ENCODE data around the gene PPTC7. TPM values are rescaled to one million over a fixed set of nuclear protein-coding genes. Genes with fewer than 3 reads are reported as not detected.
"Not testable (repeated sequence)": the region's sequence is repeated elsewhere in the genome, so short reads cannot be mapped to it uniquely, and the experiment has no call there.

The PPTC7 gene, protein sequence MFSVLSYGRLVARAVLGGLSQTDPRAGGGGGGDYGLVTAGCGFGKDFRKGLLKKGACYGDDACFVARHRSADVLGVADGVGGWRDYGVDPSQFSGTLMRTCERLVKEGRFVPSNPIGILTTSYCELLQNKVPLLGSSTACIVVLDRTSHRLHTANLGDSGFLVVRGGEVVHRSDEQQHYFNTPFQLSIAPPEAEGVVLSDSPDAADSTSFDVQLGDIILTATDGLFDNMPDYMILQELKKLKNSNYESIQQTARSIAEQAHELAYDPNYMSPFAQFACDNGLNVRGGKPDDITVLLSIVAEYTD
- 14.4 TPM for total RNA-seq

DNA sequence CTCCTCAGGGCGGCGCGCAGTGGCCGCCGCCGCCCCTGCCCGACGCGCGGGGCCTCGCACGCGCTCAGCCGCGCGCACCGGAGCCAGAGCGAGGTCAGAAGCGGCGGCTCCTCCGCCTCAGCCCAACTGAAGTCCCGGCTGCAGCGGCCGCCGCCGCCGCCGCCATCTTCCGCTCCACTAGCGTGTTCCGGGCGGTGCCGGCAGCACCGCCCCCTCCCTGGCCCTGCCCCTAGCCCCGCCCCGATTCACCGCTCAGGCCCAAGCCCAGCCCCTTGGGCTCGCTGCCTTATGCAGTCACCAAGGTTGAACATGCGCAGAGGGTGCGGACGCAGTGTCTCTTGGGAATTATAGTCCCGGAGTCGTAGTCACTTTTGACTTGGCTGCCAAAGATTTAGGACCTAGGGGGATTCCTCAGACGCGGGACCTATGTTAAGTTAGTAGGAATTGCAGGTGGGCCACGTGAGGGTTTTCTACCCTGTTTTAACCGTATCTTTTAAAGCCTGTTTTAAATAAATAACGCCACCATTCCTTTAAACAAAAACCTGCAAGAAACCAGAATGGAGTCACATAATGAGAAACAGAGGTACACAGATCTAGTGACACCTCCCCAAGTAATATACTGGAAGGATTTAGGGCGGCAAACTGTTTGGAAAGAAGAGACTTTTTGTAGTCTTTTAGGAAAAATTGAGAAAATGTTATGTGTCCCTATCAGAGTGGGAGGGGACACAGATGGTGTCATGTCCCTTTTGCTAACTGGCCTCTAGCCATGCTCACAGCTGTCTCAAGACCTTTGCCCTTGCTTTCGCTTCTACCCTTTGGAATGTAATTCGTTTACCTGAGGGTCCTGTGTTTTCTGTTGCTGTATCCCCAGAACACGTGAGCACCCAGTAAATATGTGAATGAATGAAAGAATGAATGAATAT, at the start of gene PPTC7:
Gene PPTC7 (minus strand): TSS at position 182 of the 923 bp plus-strand sequence. CDS start 287 bp downstream, outside the sequence.
- ATAC-seq = peak; percentile 91

DNA sequence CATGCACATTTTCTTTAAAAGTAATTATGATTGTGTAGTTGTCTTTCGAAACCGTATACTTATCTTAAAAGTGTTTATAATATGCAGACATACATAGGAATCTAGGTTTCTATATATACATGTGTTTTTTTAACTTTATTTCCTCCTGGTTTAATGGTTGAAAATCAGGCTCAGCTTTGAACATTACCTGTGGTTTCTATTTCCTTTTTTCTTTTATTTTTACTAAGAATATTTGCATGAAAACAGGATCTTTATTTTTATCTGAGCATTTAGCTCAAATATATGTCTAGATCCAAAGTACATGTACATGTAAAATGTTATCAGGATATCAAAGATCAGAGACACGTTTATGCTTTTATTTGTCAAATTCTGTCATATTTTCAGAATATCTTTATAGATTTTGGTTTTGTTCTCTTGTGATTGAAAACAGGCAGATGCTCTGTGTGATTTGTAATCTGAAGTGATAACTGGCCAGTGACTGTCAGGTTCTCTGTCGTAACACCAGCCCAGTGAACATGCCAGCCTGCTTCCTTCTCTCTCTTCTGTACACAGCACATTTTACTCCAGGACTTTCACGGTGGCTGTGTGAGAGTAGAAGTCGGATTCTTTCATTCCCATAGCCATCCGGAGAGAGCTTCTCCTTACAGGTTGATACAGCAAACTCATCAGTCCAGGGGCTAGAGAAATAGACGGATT, 44.5 kb upstream of the PPTC7 start:
- ATAC-seq = no peak

DNA sequence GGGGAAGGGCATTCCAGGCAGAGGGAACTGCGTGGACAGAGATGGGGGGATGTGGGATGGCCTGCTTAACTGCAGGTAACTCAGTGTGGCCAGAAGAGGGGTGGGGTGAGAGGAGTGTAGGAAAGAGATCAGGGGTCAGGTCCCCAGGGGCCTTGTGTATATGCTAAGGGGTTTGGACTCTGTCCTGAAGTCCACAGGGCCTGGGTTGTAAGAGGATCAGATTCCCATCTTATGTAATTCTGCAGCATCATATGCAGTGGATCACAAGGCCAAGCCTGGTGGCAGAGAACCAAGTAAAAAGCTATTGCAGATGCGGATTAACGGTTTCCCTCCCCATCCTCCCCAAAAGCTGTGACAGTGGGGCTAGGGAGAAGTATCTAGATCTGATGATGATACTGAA, 39.5 kb upstream of the PPTC7 start:
- ATAC-seq = no peak

DNA sequence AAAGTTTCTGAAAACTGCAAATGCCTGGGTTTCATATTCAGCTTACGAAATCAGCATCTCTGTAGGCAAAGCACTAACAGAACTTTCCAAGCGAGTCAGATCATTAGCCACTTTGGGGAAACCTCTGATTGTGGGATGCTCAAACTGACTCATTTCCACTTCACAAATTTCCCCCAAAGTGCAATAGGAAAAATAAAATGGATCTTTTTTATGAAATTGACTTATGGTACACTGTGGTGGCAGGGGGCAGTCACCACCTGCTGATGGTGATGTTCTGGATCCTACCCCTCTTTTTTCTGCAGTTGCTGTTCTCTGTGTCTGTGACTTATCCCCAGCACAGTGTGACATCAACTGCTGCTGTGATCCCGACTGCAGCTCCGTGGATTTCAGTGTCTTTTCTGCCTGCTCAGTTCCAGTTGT, 36.4 kb upstream of the PPTC7 start:
- ATAC-seq = peak; percentile 44

DNA sequence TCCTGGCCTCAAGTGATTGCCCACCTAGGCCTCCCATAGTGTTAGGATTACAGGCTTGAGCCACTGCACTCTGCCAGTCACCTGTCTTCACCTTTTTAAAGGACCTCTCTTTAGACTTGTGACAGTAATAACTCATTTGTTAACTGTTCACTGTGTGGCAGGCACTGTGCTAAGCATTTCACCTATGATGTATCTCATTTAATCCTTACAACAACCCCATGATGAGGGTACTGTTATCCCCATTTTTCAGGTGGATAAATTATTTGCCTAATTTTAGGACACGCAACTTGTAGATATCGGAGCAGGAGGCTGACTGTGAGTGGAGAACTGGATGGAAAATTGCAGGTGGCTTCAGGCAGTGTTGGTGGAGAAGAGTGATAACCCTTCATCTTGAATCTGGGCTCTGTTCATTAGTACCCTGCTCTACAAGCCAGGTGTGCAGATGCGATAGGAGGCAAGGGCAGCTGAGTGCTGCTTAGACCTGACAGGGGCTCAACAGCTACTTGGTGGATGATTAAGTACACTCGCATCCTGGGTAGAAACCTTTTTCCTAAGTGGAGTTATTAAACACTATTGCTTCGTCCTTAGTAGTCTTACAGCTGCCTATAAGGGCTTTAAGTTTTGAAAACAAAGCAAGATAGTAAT, 33.5 kb upstream of the PPTC7 start:
- ATAC-seq = no peak

DNA sequence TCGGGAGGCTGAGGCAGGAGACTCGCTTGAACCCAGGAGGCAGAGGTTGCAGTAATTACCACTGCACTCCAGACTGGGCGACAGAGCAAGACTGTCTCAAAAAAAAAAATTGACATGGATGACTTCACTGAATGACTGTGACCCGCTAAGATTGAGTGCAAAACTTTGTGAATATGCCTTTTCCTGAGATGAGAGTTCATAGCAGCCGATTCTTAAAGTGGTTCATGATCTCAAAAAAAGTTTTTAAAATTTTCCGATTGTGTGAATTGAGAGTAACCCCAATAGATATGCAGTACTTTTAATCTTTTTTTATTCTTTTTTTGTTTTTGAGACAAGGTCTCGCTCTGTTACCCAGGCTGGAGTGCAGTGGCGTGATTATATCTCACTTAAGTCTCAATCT, 32.1 kb upstream of the PPTC7 start:
- ATAC-seq = no peak

DNA sequence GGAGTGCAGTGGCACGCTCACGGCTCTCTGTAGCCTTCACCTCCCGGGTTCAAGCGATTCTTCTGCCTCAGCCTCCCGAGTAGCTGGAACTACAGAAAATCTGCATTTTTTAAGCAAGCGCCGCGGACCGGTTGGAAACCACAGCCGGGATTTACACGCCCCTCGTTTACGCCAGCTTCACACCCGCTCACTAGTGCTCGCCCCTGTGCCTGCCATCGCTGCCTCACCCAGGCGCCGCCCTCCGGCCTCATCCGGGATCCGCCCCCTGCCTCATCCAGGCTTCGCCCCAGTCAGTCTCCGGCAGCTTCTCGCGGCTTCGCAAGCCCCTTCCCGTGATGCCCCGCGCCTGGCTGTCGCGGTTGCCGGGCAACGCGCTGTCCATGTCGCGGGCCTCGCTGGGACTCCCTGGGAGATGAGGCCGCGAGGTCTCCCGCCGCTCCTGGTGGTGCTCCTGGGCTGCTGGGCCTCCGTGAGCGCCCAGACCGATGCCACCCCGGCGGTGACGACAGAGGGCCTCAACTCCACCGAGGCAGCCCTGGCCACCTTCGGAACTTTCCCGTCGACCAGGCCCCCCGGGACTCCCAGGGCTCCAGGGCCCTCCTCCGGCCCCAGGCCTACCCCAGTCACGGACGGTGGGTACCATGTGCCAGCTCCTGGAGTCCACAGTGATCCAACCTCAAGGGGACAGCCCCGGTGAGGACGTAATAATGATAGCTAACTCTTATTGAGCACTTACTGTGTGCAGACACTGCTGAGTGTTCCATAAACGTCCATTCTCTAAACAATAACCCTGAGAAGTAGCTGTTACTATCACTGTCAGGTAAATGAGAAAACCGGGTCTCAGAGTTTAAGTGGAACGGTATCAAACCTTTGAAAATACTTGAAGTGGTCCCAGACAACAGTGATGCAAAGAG, 30.9 kb upstream of the PPTC7 start, which contains the start of gene TCTN1:
Gene TCTN1 (plus strand): TSS at position 359 of the 914 bp plus-strand sequence. CDS start 54 bp downstream, at position 413.
- peak; percentile 99 for ATAC-seq

DNA sequence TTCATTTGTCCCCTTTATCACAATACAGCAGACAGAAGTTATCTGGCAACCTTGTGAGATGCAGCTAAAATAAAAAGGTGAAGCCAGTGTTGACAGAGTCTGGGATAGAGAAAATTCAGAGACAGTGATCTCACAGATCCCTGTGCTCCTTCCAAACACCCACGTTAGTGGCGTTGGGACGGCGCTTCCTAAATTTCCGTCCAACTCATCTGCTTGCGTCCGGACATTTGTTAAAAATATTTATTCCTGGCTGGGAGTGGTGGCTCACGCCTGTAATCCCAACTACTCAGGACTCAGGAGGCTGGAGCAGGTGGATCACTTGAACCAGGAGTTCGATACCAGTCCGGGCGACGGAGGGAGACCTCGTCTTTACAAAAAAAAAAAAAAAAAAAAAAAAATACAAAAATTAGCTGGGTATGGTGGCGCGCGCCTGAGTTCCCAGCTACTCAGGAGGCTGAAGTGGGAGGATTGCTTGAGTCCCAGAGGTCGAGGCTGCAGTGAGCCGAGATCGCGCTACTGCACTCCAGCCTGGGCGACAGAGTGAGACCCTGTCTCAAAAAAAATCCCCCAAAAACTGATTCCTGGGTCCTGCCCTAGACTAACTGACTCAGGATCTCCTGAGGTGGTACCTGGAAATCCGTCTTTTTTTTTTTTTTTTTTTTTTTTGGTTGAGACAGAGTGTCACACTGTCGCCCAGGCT, 30.1 kb upstream of the PPTC7 start:
- ATAC-seq = no peak

DNA sequence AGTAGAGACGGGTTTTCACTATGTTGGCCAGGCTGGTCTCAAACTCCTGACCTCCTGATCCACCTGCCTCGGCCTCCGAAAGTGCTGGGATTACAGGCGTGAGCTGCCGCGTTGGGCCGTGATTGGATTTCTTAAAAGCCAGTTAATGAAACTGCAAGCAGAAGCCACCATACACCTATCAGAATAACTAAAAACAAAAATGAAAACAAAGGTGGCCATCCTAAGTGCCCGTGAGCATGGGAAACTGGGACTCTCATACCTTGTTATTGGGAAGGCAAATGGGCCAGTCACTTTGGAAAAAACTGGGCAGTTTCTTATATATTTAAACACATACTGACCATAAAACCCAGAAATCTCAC, 23.1 kb upstream of the PPTC7 start:
- no peak for ATAC-seq

DNA sequence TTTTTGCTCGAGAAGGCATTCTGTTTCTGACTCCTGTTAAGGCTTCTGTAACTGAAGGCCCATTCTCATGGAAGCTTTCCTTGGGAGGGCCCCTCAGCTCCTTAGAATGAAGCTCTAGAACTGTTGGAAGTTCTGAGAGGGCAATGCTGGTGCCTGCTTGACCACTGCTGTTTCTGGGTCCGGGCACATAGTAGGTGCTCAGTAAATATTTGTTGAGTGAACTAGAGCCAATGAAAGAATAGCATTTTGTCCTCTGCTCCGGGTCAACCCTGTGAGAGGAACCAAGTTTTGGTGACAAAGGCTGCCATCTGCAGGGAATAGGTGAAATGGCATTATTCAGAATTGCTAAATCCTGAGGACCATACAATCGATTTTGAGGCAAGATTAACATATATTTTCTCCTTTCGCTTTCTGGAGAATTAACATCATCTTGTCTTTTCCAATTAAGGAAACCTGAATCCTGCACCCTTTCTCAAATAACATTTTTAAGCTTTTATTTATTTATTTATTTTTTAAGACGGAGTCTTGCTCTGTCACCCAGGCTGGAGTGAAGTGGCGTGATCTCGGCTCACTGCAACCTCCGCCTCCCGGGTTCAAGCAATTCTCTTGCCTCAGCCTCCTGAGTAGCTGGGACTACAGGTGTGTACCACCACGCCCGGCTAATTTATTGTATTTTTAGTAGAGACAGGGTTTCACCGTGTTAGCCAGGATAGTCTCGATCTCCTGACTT, 19.1 kb upstream of the PPTC7 start:
- peak; percentile 66 for ATAC-seq

DNA sequence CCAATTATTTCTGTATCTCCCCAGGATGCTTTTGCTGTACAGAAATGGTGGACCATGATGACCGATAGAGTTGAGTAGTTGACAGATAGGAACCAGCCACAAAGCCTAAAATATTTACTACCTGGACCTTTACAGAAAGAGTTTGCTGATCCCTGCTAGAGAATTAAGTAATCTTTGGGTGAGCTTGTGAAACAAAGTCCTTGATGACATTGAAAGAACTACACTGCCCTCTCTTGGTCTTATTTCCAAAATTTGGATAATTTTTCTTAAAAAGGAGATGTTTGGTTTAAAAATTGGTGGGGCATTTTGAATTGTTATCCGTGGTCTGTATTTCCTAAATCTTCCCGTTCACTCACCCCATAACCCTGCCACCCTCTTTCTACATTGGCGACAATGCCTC, 17.1 kb upstream of the PPTC7 start:
- peak; percentile 63 for ATAC-seq

DNA sequence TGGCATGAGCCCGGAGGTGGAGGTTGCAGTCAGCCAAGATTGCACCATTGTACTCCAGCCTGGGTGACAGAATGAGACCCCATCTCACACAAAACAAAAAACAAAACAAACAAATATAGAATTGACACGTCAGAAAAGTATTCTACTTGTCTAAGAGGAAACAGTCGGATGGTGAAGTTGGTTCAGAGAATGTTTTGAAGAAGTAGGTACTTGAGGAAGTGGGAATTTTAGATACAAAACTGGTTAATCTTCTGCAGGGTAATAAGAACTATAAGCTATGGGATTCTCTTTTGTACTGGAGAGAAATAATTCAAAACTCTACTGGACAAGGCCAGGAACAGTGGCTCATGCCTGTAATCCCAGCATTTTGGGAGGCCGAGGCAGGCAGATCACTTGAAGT, 16.2 kb upstream of the PPTC7 start:
- ATAC-seq = no peak

DNA sequence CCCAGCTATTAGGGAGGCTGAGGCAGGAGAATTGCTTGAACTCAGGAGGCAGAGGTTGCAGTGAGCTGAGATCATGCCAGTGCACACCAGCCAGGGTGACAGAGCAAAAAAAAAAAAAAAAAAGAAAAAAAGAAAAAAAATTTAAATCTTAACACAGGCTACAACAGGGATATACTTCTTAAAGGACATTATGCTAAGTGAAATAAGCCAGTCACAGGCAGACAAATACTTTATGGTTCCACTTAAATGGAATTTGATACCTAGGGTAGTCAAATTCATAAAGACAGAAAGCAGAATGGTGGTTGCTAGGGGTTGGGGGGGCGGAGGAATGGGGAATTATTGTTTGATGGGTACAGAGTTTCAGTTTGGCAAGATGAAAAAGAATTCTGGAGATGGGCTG, 14.8 kb upstream of the PPTC7 start:
- ATAC-seq = no peak

DNA sequence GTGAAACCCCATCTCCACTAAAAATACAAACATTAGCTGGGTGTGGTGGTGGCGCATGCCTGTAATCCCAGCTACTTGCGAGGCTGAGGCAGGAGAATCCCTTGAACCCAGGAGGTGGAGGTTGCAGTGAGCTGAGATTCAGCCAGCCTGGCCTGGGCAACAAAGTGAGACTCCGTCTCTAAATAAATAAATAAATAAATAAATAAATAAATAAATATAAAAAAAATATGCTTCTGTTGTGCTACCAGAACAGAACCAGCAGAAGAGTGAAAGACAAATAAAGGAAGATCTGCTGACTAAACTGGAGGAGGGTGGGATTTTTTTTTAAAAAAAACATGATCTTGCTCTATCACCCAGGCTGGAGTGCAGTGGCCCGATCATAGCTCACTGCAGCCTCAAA, 9.8 kb upstream of the PPTC7 start:
- ATAC-seq = not testable (repeated sequence)

DNA sequence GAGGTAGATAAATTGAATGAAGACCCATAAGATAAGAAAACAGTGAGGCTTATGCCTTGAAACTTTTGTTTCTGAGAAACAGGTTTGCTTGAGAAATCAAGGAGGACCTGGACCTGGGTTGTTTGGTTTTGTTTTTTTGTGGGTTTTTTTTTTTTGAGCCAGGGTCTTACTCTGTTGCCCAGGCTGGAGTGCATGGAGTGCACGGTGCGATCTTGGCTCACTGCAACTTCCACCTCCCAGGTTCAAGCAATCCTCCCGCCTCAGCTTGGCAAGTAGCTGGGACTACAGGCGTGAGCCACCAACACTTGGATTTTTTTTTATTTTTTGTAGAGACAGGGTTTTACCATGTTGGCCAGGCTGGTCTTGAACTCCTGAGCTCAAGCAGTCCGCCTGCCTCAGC, 9.0 kb upstream of the PPTC7 start:
- no peak for ATAC-seq

DNA sequence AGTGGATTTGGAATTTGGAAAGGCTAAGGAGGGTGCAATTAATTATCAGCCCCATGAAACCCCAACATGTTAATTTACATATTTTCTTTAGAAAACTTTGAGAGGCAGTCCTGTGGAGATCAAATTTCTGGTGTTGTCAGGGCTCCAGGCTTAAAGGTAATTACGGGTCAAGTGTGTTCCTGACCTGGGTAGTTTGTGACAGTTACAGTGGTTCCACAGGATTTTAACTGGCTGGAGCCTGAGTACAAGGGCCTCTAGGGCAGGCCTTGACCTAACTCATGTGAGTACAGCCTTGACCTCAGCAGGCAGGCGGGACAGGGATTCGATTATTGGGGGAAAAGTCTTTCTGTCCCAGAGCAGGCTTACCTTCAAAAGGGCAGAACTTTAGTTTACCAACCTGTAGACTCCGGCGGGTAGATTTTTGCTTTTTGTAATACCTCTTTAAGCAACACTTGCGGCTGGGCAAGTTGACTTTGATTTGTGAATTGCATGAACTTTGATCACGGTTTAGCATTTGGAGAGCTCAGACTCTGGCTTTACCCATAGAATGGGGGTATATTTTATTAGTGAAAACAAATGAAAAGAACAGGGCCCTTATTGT, 8.4 kb upstream of the PPTC7 start:
- peak; percentile 32 for ATAC-seq

DNA sequence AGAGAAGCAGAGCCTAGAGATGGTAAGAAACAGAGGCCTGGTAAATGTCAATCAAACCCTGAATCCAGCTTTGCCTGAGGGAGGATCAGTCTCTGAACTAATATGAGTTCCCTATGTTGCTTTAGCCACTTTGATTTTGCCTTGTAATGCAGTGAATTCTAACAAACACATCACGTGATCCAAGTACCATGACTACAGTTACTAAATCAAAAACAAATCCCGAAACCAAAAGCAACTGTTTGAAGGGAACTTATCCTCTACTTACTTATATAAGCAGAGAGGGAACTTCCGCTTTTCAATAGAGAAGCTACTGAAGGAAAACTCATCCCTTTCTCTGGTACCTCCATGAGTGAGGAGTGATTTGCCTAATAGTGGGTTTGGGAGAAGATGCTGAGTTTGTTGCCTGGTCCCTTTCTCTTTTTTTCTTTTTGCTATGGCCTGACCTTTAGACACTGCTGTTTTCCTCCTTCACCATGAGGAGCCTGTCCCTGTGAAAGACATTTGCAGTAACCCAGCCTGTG, 7.7 kb upstream of the PPTC7 start:
- ATAC-seq = peak; percentile 33

DNA sequence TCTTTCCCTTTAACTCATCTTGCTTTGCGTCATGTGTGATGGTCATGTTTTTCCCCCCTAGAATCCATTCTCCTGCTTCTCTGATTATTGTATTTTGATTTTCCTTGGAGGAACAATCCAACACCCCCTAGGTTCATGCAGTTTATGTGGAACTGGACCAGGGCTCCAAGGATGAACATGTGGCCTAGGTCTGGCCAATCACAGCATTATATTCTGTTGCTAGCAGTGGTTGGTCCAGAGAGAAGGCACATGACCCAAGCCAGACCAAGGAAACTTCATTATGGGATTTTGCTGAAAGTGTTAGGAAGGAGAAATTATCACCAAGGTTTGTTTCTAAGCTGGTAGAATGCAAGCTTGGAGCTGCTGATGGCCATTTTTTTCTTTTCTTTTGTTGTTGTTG, 6.9 kb upstream of the PPTC7 start:
- ATAC-seq = no peak

DNA sequence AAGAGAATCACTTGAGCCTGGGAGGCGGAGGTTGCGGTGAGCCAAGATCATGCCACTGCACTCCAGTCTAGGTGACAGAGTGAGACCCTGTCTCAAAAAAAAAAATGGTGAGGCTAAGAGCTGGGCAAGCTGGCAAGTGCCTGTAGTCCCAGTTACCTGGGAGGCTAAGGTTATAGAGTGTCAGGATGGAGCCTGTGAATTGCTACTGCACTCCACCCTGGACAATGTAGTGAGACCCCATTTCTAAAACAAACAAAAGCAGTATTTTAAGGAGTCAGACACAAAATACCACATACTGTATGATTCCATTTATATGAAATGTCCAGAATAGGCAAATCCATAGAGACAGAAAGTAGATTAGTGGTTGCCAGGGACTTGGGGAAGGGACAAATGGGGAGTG, 4.0 kb upstream of the PPTC7 start:
- not testable (repeated sequence) for ATAC-seq
